Left ventricle myocardium inferior (tissue), 1 donor: ENCODE results near the gene CBY2. TPM values are rescaled to one million over a fixed set of nuclear protein-coding genes. Genes with fewer than 3 reads are reported as not detected.

Experiments
- DNase-seq: peaks from one replicate; pipeline ENCODE4 v3.0.0-alpha.2; 2020
- H3K27ac ChIP-seq: fragments of 200-600 bp; replicated peaks from 2 replicates; pipeline ENCODE4 v1.8.0; 2021
- H3K27me3 ChIP-seq: fragments of 200-600 bp; 2 replicates; pipeline ENCODE4 v1.8.0; 2021; ENCODE audit warnings: low read depth
- H3K36me3 ChIP-seq: fragments of 200-600 bp; 2 replicates; pipeline ENCODE4 v1.8.0; 2021
- H3K4me1 ChIP-seq: fragments of 200-600 bp; 2 replicates; pipeline ENCODE4 v1.8.0; 2021
- H3K4me3 ChIP-seq: fragments of 200-600 bp; 2 replicates; pipeline ENCODE4 v1.8.0; 2021; ENCODE audit warnings: mild to moderate bottlenecking, moderate library complexity
- H3K9me3 ChIP-seq: fragments of 200-600 bp; replicated peaks from 2 replicates; pipeline ENCODE4 v1.8.0; 2021
- intact Hi-C: fragments of 100-400 bp; cut with micrococcal nuclease; formaldehyde crosslinking; loops from one replicate; pipeline ENCODE4 v1.11.0; 2022
- total RNA-seq: library from RNA; stranded (reverse); fragmentation: NEBNext Ultra II Directional; extraction: Animal tissue kit (Norgen Biotek cat#: 25700); gene quantifications from one replicate; pipeline ENCODE4 v1.2.1, GENCODE V29; 2021
- TF ChIP-seq, protein P1 (sequence below): fragments of 200-600 bp; IDR thresholded peaks from 2 replicates; pipeline ENCODE4 v1.8.0; 2021; ENCODE audit warnings: antibody characterized with exemption, mild to moderate bottlenecking, borderline replicate concordance
- donor health status: DM: no; HTN: yes; CAD: no; lungs with severe emphysema.

CBY2 gene
- total RNA-seq, 1 donor from 2014 or later, result not detected

DNA sequence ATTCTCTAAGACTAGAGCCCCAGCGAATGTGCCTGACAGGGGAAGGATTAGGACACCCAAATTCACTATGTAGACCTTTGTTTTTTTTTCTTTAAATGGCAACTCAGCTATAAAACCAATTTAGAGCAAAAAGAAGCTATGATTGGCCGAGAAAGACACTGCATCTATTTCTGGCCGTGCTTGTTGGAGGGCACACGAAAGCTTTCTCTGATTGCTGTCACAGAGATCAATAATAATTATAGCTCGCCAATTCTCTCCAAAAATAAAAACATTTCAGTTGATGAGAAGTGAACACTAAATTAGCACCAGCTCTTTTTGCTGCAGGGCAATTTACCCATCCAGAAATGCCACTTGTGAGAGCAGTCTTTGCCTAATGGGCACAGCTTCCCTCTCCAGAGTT is 31.2 kb downstream of the CBY2 start:
- no peaks in the 10 kb centered on the region for H3K9me3 ChIP-seq
- TF ChIP-seq, protein P1, sequence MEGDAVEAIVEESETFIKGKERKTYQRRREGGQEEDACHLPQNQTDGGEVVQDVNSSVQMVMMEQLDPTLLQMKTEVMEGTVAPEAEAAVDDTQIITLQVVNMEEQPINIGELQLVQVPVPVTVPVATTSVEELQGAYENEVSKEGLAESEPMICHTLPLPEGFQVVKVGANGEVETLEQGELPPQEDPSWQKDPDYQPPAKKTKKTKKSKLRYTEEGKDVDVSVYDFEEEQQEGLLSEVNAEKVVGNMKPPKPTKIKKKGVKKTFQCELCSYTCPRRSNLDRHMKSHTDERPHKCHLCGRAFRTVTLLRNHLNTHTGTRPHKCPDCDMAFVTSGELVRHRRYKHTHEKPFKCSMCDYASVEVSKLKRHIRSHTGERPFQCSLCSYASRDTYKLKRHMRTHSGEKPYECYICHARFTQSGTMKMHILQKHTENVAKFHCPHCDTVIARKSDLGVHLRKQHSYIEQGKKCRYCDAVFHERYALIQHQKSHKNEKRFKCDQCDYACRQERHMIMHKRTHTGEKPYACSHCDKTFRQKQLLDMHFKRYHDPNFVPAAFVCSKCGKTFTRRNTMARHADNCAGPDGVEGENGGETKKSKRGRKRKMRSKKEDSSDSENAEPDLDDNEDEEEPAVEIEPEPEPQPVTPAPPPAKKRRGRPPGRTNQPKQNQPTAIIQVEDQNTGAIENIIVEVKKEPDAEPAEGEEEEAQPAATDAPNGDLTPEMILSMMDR, result no peak
- no peak overlapping the region for H3K27ac ChIP-seq
- H3K27me3 ChIP-seq, result peaks cover 16% of the 10 kb centered on the region
- H3K4me1 ChIP-seq, result no peaks in the 10 kb centered on the region
- H3K4me3 ChIP-seq, result no peak overlapping the region
- DNase-seq, result no peak
- no peaks in the 10 kb centered on the region for H3K36me3 ChIP-seq
- intact Hi-C loops, result no loop called here

DNA sequence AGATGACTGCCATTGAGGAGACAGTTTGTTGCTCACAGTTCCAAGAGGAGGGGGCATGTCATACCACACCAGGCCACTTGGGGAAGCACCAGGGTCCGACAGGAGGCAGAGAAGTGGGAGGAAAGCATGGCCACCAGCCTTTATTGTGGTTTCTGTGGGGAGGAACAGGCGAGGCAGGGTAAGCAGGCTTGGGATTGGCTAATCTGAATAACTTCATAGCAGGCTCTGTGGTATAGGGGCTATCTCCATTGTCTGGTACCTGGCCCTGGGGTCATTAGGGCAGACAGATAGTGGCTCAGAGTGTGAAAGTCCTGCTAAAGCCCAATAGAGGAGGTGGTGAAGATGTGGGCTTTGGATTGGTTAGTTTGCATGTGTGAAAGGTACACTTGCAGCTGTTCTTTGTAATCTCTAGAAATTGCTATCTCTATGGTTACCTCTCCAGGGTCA is 35.5 kb downstream of the CBY2 start:
- Histone ChIP-seq H3K4me1 (no peaks in the 10 kb centered on the region), H3K27me3 (no peaks in the 10 kb centered on the region), H3K36me3 (no peaks in the 10 kb centered on the region), H3K4me3 (no peak overlapping the region), H3K27ac (no peak overlapping the region), H3K9me3 (no peaks in the 10 kb centered on the region)
- intact Hi-C loops, result no loop called here
- TF ChIP-seq, protein P1, result no peak
- DNase-seq, result no peak

- no peak for DNase-seq
- TF ChIP-seq, protein P1, result no peak
- intact Hi-C loops, result no loop called here
Measured at GRCh38 chr13:45742985-45743384, 40.9 kb downstream of the CBY2 start.

DNA sequence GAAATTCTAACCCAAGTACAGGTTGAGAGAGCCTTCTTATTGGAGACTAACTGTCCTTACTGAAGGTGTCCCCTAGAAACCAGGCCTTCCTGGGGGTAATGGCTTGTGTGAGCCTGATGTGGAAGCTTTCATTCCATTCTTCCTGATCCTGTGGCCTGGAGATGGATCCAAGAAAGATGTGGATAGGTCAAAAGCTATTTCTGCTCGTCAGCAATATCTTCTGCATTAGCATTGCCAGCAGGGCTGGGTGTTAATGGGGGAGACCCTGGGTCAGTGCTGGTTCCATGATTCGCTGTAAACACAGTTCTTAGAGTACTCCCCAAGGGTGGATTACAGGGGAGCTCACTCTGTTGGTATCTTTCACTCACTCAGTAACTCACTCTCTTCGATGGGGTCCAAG is 42.9 kb downstream of the CBY2 start:
- Histone ChIP-seq H3K36me3 (no peaks in the 10 kb centered on the region), H3K4me1 (peaks cover 11% of the 10 kb centered on the region), H3K27me3 (no peaks in the 10 kb centered on the region), H3K27ac (no peak overlapping the region), H3K4me3 (no peak overlapping the region), H3K9me3 (no peaks in the 10 kb centered on the region)
- intact Hi-C loops, result no loop called here
- TF ChIP-seq, protein P1, result no peak
- no peak for DNase-seq

More at GRCh38 chr13:45742985-45743384, 40.9 kb downstream of the CBY2 start:
- Histone ChIP-seq H3K9me3 (no peaks in the 10 kb centered on the region), H3K4me3 (no peak overlapping the region), H3K27me3 (no peaks in the 10 kb centered on the region), H3K36me3 (no peaks in the 10 kb centered on the region), H3K4me1 (no peaks in the 10 kb centered on the region), H3K27ac (no peak overlapping the region)

DNA sequence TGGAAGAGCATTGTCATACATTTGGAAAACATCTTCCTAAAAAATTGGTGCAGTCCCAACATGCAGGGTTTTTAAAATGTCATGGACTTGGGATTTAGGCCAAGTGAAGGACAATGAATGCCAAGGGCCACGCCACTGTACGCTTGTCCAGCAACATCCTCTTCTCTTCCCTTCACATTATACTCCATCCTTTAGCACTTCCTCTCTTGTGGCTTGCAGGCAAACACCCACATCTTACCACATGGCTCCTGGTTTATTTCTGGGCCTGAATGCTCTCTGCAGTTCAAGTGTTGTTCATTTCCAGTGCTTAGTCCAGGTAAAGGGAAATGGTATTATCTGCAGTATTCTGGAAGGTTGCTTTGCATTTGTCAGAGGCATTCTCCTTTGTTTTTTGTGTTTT is 45.0 kb downstream of the CBY2 start:
- Histone ChIP-seq H3K36me3 (no peaks in the 10 kb centered on the region), H3K4me1 (peaks cover 11% of the 10 kb centered on the region), H3K9me3 (no peaks in the 10 kb centered on the region), H3K4me3 (no peak overlapping the region), H3K27me3 (no peaks in the 10 kb centered on the region), H3K27ac (no peak overlapping the region)
- intact Hi-C loops, result no loop called here
- TF ChIP-seq, protein P1, result no peak
- DNase-seq, result no peak
